Retinal pigment epithelial cell (primary cell): ENCODE data around the gene DPH7.
"Not testable (repeated sequence)": the region's sequence is repeated elsewhere in the genome, so short reads cannot be mapped to it uniquely, and the experiment has no call there.

Experiments
- DNase-seq: peaks from one replicate; pipeline ENCODE4 v3.0.0-alpha.2; 2010; ENCODE audit warnings: low read depth
- H3K4me3 ChIP-seq: 2 replicates; pipeline ENCODE4 v1.5.1; 2011; ENCODE audit warnings: mild to moderate bottlenecking, low read length, control low read depth, moderate library complexity
- TF ChIP-seq, protein P1 (sequence below): conservative IDR thresholded peaks from 2 replicates; pipeline ENCODE4 v1.5.1; 2011; ENCODE audit warnings: low read depth, low read length, control low read depth, inconsistent platforms

DPH7 gene

DNA sequence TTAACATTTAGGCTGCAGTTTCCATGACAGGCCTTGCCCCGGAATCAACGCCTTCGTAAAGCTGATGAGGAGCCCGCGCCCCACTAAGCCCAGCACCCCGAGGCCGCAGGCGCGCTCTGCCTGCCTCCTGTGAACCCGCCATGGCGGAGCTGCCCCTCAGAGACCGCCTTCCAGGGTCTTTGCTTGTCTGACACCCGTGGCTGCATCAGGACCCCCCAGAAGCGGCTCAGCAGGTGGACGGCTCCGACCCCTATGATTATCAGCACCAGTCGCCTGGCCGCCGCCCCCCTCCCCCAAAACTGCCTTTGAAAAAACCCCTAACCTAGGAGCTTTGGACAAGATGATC, 507 bp upstream of the DPH7 start:
- no peak for DNase-seq
- TF ChIP-seq, protein P1, sequence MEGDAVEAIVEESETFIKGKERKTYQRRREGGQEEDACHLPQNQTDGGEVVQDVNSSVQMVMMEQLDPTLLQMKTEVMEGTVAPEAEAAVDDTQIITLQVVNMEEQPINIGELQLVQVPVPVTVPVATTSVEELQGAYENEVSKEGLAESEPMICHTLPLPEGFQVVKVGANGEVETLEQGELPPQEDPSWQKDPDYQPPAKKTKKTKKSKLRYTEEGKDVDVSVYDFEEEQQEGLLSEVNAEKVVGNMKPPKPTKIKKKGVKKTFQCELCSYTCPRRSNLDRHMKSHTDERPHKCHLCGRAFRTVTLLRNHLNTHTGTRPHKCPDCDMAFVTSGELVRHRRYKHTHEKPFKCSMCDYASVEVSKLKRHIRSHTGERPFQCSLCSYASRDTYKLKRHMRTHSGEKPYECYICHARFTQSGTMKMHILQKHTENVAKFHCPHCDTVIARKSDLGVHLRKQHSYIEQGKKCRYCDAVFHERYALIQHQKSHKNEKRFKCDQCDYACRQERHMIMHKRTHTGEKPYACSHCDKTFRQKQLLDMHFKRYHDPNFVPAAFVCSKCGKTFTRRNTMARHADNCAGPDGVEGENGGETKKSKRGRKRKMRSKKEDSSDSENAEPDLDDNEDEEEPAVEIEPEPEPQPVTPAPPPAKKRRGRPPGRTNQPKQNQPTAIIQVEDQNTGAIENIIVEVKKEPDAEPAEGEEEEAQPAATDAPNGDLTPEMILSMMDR, result no peak
- peak overlapping the region; percentile 54 for H3K4me3 ChIP-seq

DNA sequence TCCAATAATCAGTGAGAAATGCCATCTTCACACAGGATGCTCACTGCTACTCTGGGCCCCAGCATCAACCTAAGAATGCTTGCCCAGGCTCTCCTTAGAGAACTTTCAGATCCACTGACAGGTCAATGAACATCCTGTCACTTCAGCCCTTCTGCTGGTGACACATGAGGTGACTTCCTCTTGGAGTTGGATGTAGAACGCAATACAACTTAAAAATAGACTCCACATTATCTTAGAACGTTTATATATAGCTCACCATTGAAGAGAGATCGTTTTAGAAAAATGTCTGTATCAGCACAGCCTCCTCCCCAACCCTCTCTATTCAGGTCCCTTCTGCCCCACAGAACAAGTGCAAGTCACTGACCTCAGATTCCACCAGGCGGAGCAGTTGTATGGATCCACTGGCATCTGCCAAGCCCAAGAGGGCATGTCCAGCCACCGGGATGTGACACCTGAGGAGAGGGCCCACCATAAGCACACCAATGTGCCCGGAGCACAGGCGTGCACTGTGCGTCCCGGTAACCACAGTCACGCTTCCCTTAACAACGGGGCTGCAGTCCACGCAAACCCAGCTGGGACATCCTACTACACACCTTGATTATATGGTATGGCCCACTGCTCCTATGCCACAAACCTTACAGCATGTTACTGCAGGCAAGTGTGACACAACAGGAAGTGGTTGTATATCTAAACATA, 2.9 kb downstream of the DPH7 start:
- H3K4me3 ChIP-seq, result no peak overlapping the region
- no peak for DNase-seq
- TF ChIP-seq, protein P1, result no peak

DNA sequence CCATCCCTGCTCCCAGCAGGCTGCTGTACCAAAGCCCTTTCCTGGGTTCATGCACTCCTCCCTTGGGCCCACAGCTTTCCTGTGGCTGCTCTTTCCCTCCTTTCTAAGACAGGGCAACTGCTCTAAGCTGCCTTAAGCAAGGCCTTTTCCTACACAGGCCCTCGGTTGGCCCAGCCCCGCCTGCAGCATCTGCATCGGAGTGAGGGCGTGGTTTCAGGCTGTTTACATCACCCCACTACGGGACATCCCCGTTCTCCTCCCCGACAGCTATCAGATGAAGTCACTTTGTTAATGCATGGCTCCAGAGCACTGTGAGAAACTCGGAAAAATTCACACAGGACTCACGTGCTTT, 3.4 kb downstream of the DPH7 start:
- H3K4me3 ChIP-seq, result no peak overlapping the region
- DNase-seq, result no peak
- TF ChIP-seq, protein P1, result no peak

DNA sequence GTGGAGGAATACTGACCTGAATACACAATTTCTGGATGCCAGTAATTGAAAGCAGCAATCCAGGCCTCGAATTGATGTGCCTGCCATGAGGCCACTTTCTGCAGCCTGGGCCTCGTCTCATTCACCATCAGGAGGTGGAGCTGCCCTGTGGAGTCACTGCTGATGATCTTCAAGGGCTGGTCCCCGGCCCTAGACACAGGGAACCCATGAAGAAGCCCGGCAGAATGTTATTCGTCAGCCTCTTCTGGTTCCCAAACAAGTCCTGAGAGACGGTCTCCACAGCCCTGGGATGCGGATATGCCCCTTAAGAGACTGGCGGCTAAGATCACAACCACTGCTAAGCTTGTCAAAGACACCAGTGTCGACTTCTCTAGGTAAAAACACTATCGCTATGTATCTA, 4.5 kb downstream of the DPH7 start:
- TF ChIP-seq, protein P1, result no peak
- no peak overlapping the region for H3K4me3 ChIP-seq
- DNase-seq, result no peak

DNA sequence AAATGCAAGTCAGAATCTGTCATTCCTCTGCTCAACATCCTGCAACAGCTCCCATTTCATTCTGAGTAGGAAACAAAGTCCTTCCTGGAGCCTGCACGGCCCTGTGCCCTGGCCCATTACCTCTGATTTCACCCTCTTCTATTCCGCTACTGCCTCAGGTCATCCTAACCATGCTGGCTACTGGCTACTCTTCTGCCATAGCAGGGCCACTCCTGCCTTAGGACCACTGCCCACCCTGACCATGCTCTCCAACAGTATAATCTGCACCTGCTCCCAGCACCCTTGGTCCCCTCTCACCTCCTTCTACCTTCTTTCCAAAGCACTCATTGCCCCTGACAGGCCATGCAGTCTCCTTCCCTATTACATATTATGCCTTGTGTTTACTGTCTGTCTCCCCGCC, 8.2 kb downstream of the DPH7 start:
- TF ChIP-seq, protein P1, result no peak
- H3K4me3 ChIP-seq, result no peak overlapping the region
- no peak for DNase-seq

DNA sequence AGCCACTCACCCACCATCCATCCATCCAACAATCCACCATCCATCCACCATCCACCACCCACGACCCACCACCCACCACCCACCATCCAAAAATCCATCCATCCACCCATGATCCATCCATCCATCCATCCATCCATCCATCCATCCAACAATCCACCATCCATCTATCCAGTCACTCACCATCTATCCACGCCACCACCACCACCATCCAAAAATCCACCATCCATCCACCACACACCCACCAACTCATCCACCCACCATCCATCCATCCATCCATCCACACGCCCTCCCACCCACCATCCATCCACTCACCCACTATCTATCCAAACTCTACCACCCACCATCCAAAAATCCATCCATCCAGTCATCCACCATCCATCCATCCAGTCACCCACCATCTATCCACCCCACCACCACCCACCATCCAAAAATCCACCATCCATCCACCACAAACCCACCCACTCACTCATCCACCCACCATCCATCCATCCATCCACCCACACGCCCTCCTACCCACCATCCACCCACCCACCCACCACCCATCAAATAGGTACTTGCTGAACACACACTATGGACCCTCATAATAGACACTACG, 9.0 kb downstream of the DPH7 start:
- H3K4me3 ChIP-seq, result no peak overlapping the region
- no peak for DNase-seq
- TF ChIP-seq, protein P1, result no peak

DNA sequence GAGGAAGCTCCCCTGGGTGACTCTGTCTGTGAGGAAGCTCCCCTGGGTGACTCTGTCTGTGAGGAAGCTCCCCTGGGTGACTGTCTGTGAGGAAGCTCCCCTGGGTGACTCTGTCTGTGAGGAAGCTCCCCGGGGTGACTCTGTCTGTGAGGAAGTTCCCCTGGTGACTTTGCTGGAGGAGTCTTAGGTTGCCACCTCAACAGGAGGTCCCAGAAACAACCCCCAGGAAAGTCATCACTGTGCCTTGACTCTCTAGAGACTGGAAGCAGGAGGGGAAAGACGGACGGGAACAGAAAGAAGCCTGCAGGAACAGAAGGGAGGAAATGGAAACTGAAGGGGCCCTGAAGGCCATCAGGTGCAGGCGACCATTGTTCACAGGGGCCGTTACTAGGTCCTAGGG, 10.3 kb downstream of the DPH7 start:
- H3K4me3 ChIP-seq, result not testable (repeated sequence)

More for the DNA sequence above, 10.3 kb downstream of the DPH7 start:
- DNase-seq, result not testable (repeated sequence)
